ENCODE data around the gene NAV2. TPM values are rescaled to one million over a fixed set of nuclear protein-coding genes. Genes with fewer than 3 reads are reported as not detected.

The NAV2 gene
- total RNA-seq, 1 donor, result 11.2 TPM

DNA sequence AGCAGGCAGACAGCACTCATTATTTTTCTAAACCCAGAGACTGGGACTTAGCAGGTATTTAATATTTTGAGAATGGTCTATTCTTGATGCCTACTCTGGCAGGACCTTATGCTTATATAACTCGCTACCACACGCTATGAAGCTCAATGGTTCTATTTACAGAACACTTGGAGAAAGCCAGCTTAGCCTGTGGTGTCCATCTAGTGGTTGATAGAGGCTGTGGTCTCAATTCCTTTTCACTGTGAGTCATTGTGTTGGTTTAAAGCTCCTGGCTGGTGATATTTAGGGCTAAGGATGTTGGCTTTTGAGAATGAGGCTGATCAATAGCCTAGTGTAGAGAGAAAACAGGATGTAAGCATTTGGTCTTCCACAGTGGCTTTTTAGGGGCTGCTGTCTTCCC, 241.3 kb downstream of the NAV2 start:
- peak; percentile 73 for DNase-seq (ENCODE audit: low read depth)
- peak; percentile 64 for TF ChIP-seq CTCF (IDR thresholded peaks at IDR 0.05; ENCODE audit: insufficient read depth, low read depth, low read length)
- no peak overlapping the region for H3K4me3 ChIP-seq (ENCODE audit: low read depth, low read length)

DNA sequence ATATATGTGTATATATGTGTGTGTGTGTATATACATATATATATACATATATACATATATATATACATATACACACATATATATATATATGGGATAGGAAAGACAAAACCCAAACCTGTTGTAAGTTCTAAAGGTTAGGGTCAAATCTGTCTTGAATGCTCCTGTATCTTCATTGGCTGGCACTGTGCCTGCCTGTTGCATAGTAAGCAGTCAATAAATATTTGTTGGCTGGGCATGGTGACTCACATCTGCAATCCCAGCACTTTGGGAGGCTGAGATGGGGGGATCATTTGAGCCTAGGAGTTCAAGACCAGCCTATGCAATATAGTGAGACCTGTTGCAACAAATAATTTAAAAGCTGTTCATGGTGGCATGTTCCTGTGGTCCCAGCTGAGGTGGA, 242.3 kb downstream of the NAV2 start:
- no peak for DNase-seq (ENCODE audit: low read depth)
- no peak for TF ChIP-seq CTCF (IDR thresholded peaks at IDR 0.05; ENCODE audit: insufficient read depth, low read depth, low read length)
- no peak overlapping the region for H3K4me3 ChIP-seq (ENCODE audit: low read depth, low read length)

GRCh38 chr11:19955660-19956059, 243.0 kb downstream of the NAV2 start:
- DNase-seq (ENCODE audit: low read depth), result no peak
- no peak overlapping the region for H3K4me3 ChIP-seq (ENCODE audit: low read depth, low read length)
- TF ChIP-seq CTCF (IDR thresholded peaks at IDR 0.05; ENCODE audit: insufficient read depth, low read depth, low read length), result no peak

- no peak overlapping the region for H3K4me3 ChIP-seq (ENCODE audit: low read depth, low read length)
- DNase-seq (ENCODE audit: low read depth), result no peak
- no peak for TF ChIP-seq CTCF (IDR thresholded peaks at IDR 0.05; ENCODE audit: insufficient read depth, low read depth, low read length)
These were observed 243.6 kb downstream of the NAV2 start for GRCh38 chr11:19956228-19956627.

- peak; percentile 51 for DNase-seq (ENCODE audit: low read depth)
- no peak overlapping the region for H3K4me3 ChIP-seq (ENCODE audit: low read depth, low read length)
- TF ChIP-seq CTCF (IDR thresholded peaks at IDR 0.05; ENCODE audit: insufficient read depth, low read depth, low read length), result no peak
These were observed 244.8 kb downstream of the NAV2 start for GRCh38 chr11:19957294-19957943.

DNA sequence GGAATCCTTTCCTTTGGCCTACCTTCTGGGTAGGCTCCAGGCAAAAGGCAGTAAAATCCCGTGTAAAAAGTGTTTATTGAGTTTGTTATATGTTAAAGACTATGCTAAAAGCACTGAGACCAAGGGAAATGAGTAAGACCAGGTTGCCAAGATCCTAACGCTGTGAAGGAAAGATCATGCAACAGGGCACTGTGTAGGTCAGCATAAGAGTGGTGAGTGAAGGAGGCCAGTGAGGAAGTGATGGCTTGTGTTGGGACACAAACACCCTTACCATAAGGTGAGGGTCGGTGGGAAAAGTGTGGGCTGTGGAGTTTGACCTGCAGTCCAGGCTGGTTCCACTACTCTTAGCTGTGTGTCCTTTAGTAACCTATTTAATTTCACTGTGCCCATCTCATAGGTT, 245.6 kb downstream of the NAV2 start:
- no peak for DNase-seq (ENCODE audit: low read depth)
- no peak for TF ChIP-seq CTCF (IDR thresholded peaks at IDR 0.05; ENCODE audit: insufficient read depth, low read depth, low read length)
- no peak overlapping the region for H3K4me3 ChIP-seq (ENCODE audit: low read depth, low read length)

DNA sequence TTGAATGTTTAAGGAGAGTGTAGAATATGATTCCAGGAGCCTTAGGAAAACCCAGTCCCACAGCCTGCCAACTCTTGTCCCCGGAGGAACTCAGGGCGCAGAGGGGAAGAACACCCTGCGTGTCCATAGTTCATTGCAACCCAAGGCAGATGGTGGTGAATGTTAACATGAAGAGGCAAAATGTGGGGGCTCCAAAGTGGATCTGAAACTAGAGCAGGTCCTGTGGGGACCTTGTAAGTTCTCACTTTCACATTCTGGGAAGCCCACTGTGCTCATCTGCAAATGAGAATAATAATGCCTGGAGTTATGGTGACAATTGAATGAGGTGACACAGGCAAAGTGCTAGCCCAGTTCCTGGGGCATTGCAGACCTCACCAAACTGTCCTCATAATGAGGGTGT, 246.6 kb downstream of the NAV2 start:
- TF ChIP-seq CTCF (IDR thresholded peaks at IDR 0.05; ENCODE audit: insufficient read depth, low read depth, low read length), result no peak
- H3K4me3 ChIP-seq (ENCODE audit: low read depth, low read length), result no peak overlapping the region
- DNase-seq (ENCODE audit: low read depth), result no peak

Measured in fibroblast of villous mesenchyme (primary cell).